GM21528 (cell line): Measurements from ENCODE around the gene GNRH2.
"Not testable (repeated sequence)": the region's sequence is repeated elsewhere in the genome, so short reads cannot be mapped to it uniquely, and the experiment has no call there.

Source experiments
- ATAC-seq: cut with Tn5 transposase; IDR thresholded peaks from one replicate; pipeline ENCODE4 v1.9.1; 2021; ENCODE audit warnings: mild to moderate bottlenecking, moderate library complexity; ENCODE audit not compliant: unreplicated experiment, low FRiP score

Gene GNRH2

GRCh38 chr20:3043322-3043721 lies at the start of gene GNRH2:
GNRH2 (plus strand) TSS chr20:3043622; CDS start chr20:3044415, 793 bp downstream.
- ATAC-seq = no peak

GRCh38 chr20:2995796-2996195 lies 47.6 kb upstream of the GNRH2 start:
- ATAC-seq = no peak

GRCh38 chr20:2998728-2999127 lies 44.7 kb upstream of the GNRH2 start:
- no peak for ATAC-seq

GRCh38 chr20:3000852-3001523 lies 42.4 kb upstream of the GNRH2 start:
- no peak for ATAC-seq

- no peak for ATAC-seq
Measured at GRCh38 chr20:3003416-3003815, 40.0 kb upstream of the GNRH2 start.

GRCh38 chr20:3010985-3011723 lies 32.3 kb upstream of the GNRH2 start:
- ATAC-seq = no peak

GRCh38 chr20:3011752-3012151 lies 31.7 kb upstream of the GNRH2 start:
- no peak for ATAC-seq

- ATAC-seq = no peak
Measured at GRCh38 chr20:3013771-3014170, 29.7 kb upstream of the GNRH2 start.

- ATAC-seq = no peak
Measured at GRCh38 chr20:3014179-3014578, 29.2 kb upstream of the GNRH2 start.

- ATAC-seq = no peak
Measured at GRCh38 chr20:3014662-3015061, 28.8 kb upstream of the GNRH2 start.

- ATAC-seq = not testable (repeated sequence)
Measured at GRCh38 chr20:3015302-3015701, 28.1 kb upstream of the GNRH2 start.

- ATAC-seq = no peak
Measured at GRCh38 chr20:3021327-3021726, 22.1 kb upstream of the GNRH2 start.

- ATAC-seq = no peak
Measured at GRCh38 chr20:3021777-3022176, 21.6 kb upstream of the GNRH2 start.

- ATAC-seq = not testable (repeated sequence)
Measured at GRCh38 chr20:3022559-3023490, 20.6 kb upstream of the GNRH2 start.

- ATAC-seq = no peak
Measured at GRCh38 chr20:3027987-3028386, 15.4 kb upstream of the GNRH2 start.

GRCh38 chr20:3031524-3032147 lies 11.8 kb upstream of the GNRH2 start:
- ATAC-seq = no peak

GRCh38 chr20:3032624-3033023 lies 10.8 kb upstream of the GNRH2 start:
- no peak for ATAC-seq

GRCh38 chr20:3037654-3038053 lies 5.8 kb upstream of the GNRH2 start:
- no peak for ATAC-seq

GRCh38 chr20:3038454-3038853 lies 5.0 kb upstream of the GNRH2 start:
- ATAC-seq = no peak

GRCh38 chr20:3039426-3039825 lies 4.0 kb upstream of the GNRH2 start:
- no peak for ATAC-seq

GRCh38 chr20:3040086-3040485 lies 3.3 kb upstream of the GNRH2 start:
- no peak for ATAC-seq
